ENCODE measurements around the gene ZNF710. TPM values are rescaled to one million over a fixed set of nuclear protein-coding genes. Genes with fewer than 3 reads are reported as not detected.

ZNF710 gene
- total RNA-seq, 1 experiment from 2014 or later, result 40.7 TPM

- H3K4me1 Mint-ChIP-seq, result peaks cover 18 to 25% of the 10 kb centered on the region in 2 experiments
- H3K36me3 Mint-ChIP-seq (ENCODE audit: insufficient read depth in 1 of 3, low read depth in 3 of 3), result peaks cover 2 to 12% (median 8%) of the 10 kb centered on the region in 3 experiments; a peak in 5 of 7 replicates
- H3K27me3 Mint-ChIP-seq (ENCODE audit: low read depth), result no peaks in the 10 kb centered on the region
- H2AFZ ChIP-seq (ENCODE audit: low read length), result no peak overlapping the region
- no peaks in the 10 kb centered on the region for H3K27me3 ChIP-seq (ENCODE audit: insufficient read depth, low read length)
- no peak overlapping the region for H2AK5ac ChIP-seq (ENCODE audit: insufficient read length, low read length)
- WGBS (ENCODE audit: extremely low coverage, insufficient read length, low lambda C conversion rate), result no CpG with 5 or more reads among the region's 4 CpGs
- no peak overlapping the region for H3K18ac ChIP-seq (ENCODE audit: insufficient read length, low read depth, low read length)
- no peak overlapping the region for H3K4ac ChIP-seq (ENCODE audit: low read depth, low read length)
- peak overlapping the region; percentile 49; the same call in 1 of the 2 replicates for H3K14ac ChIP-seq (ENCODE audit: insufficient read depth, low read length)
- no peak overlapping the region for H4K5ac ChIP-seq (ENCODE audit: insufficient read length, low read depth, low read length)
- H2BK120ac ChIP-seq (ENCODE audit: low read depth, low read length, poor library complexity, severe bottlenecking), result no peak overlapping the region
- H4K20me1 ChIP-seq (ENCODE audit: control insufficient read depth, insufficient read depth, insufficient read length), result no peaks in the 10 kb centered on the region
- no peak overlapping the region for H3T11ph ChIP-seq (ENCODE audit: low read length)
- no peak overlapping the region for H3K27ac ChIP-seq (ENCODE audit: insufficient read length, low read depth, low read length)
- H2BK15ac ChIP-seq (ENCODE audit: low read depth, low read length), result no peak overlapping the region
- no peak overlapping the region for H3K27ac Mint-ChIP-seq
- H4K8ac ChIP-seq (replicated peaks; ENCODE audit: insufficient read length, low read depth, low read length), result no peak overlapping the region
- no peaks in the 10 kb centered on the region for H3K23me2 ChIP-seq (ENCODE audit: insufficient read length, low read depth, low read length, poor library complexity, severe bottlenecking)
- no peak overlapping the region for H2BK5ac ChIP-seq (ENCODE audit: insufficient read length, low read length)
- H2BK12ac ChIP-seq (ENCODE audit: insufficient read length, low read depth, low read length), result no peak overlapping the region
- TF ChIP-seq CTCF (conservative IDR thresholded peaks at IDR 0.05), result no peak
- H3K9me3 ChIP-seq (ENCODE audit: control insufficient read depth, low read depth, low read length), result no peaks in the 10 kb centered on the region
- H3K9ac ChIP-seq (ENCODE audit: extremely low read depth, insufficient read length, low read length), result no peak overlapping the region
- peaks cover 11 to 13% of the 10 kb centered on the region in 2 experiments for H3K9me3 Mint-ChIP-seq
- H3K23ac ChIP-seq (ENCODE audit: insufficient read length, low read depth, low read length), result no peak overlapping the region
- H3K4me1 ChIP-seq (ENCODE audit: insufficient read depth, low read length), result no peaks in the 10 kb centered on the region; the same call in 1 of the 2 replicates
- no peak for DNase-seq
- no peak overlapping the region for H3K56ac ChIP-seq (ENCODE audit: insufficient read length, low read depth, low read length)
- no peaks in the 10 kb centered on the region for H3K79me1 ChIP-seq (ENCODE audit: insufficient read depth, low read depth, low read length, poor library complexity, severe bottlenecking)
- no peak overlapping the region for H3K4me3 Mint-ChIP-seq
- H4K91ac ChIP-seq (ENCODE audit: insufficient read length, low read depth, low read length), result no peak overlapping the region
- no peaks in the 10 kb centered on the region; the same call in 1 of the 2 replicates for H3K79me2 ChIP-seq (ENCODE audit: insufficient read depth, low read length)
- no peak overlapping the region for H2BK20ac ChIP-seq (ENCODE audit: low read depth, low read length, poor library complexity, severe bottlenecking)
- no peak overlapping the region for H3K4me2 ChIP-seq (ENCODE audit: insufficient read depth, insufficient read length, low read length)
Observed at GRCh38 chr15:90016721-90017120, 15.6 kb downstream of the ZNF710 start.
